Activated naive CD8-positive, alpha-beta T cell treated with anti-CD3 and anti-CD28 coated beads for 36 hours (primary cell): Measurements from ENCODE around the gene SHROOM4. TPM values are rescaled to one million over a fixed set of nuclear protein-coding genes. Genes with fewer than 3 reads are reported as not detected.

Experiments used
- DNase-seq: peaks from one replicate; pipeline ENCODE4 v3.0.0; 2021
- H3K27ac Mint-ChIP-seq: one replicate; pipeline ENCODE4 v1.8.0; 2022; ENCODE audit warnings: mild to moderate bottlenecking, moderate library complexity, mixed read lengths
- H3K27me3 Mint-ChIP-seq: one replicate; pipeline ENCODE4 v1.8.0; 2022; ENCODE audit warnings: mild to moderate bottlenecking, mixed read lengths
- H3K36me3 Mint-ChIP-seq: one replicate; pipeline ENCODE4 v1.8.0; 2021; ENCODE audit warnings: mild to moderate bottlenecking, mixed read lengths
- H3K4me1 Mint-ChIP-seq: one replicate; pipeline ENCODE4 v1.8.0; 2021; ENCODE audit warnings: mixed read lengths
- H3K4me3 Mint-ChIP-seq: one replicate; pipeline ENCODE4 v1.8.0; 2022; ENCODE audit warnings: mild to moderate bottlenecking, moderate library complexity, mixed read lengths
- H3K9me3 Mint-ChIP-seq: one replicate; pipeline ENCODE4 v1.8.0; 2022; ENCODE audit warnings: mixed read lengths
- total RNA-seq, 2 experiments: library from RNA; stranded (reverse); gene quantifications; one replicate each; pipeline ENCODE4 v1.2.3, GENCODE V29; 2021

Gene SHROOM4
- total RNA-seq, 2 experiments from 2014 or later = not detected

DNA sequence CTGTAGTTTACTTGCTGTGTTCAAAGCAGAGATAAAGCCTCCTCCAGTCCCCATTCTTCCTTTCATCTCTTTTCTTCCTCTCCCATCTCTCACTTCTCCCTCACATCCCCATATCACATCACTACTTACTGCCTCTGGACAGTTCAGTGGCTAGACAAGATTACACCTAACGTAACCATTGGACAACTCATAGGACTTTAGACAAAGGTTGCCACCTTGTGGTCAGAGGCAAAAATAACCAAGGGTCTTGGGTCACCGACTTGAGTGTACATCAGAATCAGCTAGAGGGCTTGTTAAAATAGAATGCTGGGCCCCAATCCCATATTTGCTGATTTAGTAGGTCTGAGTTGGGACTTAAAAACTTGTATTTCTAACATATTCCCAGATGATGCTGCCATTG lies 234.0 kb downstream of the SHROOM4 start:
- H3K4me1 Mint-ChIP-seq = no peaks in the 10 kb centered on the region
- DNase-seq = peak; percentile 6
- H3K9me3 Mint-ChIP-seq = no peaks in the 10 kb centered on the region
- no peak overlapping the region for H3K27ac Mint-ChIP-seq
- H3K36me3 Mint-ChIP-seq = no peaks in the 10 kb centered on the region
- H3K4me3 Mint-ChIP-seq = no peak overlapping the region
- peaks cover 3% of the 10 kb centered on the region for H3K27me3 Mint-ChIP-seq

DNA sequence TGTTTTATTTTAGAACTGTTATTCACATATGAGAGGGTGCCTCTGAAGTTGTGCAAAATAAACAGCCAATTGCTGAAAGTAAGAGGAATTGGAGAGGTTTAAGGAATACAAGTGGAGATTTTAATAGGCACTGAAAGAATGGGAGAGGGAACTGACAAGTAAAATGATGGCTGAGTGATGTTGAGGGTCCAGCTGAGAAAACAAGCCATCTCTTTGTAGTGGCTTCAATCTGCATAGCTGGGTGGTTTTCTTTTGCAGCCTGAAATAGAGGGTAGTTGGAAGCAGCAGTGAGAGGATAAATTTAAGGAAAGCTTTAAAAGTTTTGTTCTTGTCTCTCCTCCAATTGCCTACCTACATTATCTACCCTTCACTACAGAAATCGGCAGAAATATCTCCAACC lies 236.7 kb downstream of the SHROOM4 start:
- peaks cover 3% of the 10 kb centered on the region for H3K27me3 Mint-ChIP-seq

DNA sequence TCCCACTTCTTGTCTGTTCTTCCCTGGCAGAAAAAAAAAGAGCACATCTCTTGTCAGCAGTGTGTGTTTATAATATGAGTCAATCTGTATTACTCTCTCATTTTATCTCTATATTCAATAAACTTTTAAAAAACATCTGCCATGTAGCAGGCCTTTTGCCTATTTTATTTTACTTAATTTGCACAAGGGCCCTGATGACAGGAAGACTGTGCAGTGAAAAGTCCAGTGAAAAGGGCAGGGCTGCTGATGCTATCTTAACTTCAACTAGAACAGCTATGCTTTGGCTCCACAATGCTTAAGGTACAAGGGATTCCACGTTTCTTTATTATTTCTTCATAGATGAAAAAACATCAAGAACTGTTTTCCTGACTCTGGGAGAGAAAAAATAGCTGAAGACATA lies 246.4 kb downstream of the SHROOM4 start:
- no peaks in the 10 kb centered on the region for H3K27me3 Mint-ChIP-seq
- H3K9me3 Mint-ChIP-seq = peaks cover 3% of the 10 kb centered on the region
- no peak overlapping the region for H3K4me3 Mint-ChIP-seq
- DNase-seq = no peak
- no peak overlapping the region for H3K27ac Mint-ChIP-seq
- no peaks in the 10 kb centered on the region for H3K4me1 Mint-ChIP-seq
- no peaks in the 10 kb centered on the region for H3K36me3 Mint-ChIP-seq

More for the DNA sequence above, 236.7 kb downstream of the SHROOM4 start:
- no peak overlapping the region for H3K4me3 Mint-ChIP-seq
- no peaks in the 10 kb centered on the region for H3K4me1 Mint-ChIP-seq
- no peak for DNase-seq
- H3K27ac Mint-ChIP-seq = no peak overlapping the region
- H3K36me3 Mint-ChIP-seq = no peaks in the 10 kb centered on the region
- no peaks in the 10 kb centered on the region for H3K9me3 Mint-ChIP-seq

DNA sequence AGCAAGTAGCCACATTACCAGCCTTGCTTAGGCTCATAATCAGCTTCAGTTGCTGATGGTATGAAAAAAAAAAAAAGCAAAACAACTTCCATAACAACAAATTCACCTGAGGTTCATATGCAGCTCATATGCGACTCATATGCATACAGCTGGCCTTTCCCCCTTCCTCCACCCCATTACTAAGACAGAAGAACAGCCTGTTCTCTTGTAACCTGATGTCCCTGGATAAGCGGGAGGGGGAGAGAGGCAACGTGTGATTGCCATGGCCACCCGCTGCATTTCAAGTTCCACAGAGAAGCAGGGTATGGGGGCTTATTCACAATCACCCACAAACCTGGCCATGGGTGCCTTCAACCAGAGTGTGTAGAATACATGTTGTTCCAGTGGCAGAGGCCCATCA lies 248.3 kb downstream of the SHROOM4 start:
- no peak overlapping the region for H3K27ac Mint-ChIP-seq
- no peaks in the 10 kb centered on the region for H3K4me1 Mint-ChIP-seq
- H3K9me3 Mint-ChIP-seq = no peaks in the 10 kb centered on the region
- no peaks in the 10 kb centered on the region for H3K36me3 Mint-ChIP-seq
- DNase-seq = no peak
- H3K4me3 Mint-ChIP-seq = no peak overlapping the region
- no peaks in the 10 kb centered on the region for H3K27me3 Mint-ChIP-seq

Other genes starting within 250 kb of the SHROOM4 start
- not detected for gene BMP15, start 96.5 kb upstream of the SHROOM4 start, total RNA-seq